ENCODE data around the gene ESAM. TPM values are rescaled to one million over a fixed set of nuclear protein-coding genes. Genes with fewer than 3 reads are reported as not detected.

ESAM gene
- total RNA-seq, 1 donor from 2014 or later: 490 TPM

DNA sequence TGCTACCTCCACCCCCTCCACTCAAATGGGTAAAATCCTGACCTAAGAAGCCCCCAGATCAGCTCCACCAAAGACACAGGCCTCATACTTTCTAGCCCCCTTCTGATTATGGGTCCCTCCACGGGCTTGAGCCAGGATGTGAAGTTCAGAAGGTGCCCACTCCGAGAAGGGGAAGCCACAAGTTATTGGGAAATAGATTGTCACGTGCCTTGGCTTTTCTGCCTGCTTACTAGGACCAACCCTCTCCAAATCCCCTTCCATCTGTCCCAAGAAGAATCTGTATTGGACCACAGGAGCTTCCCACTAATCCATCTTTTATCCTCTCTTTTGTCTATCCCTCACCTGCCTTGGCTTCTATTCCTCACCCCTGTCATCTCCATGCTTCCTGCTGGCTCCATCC, 25.4 kb downstream of the ESAM start:
- Mint-ChIP-seq H3K9me3 (ENCODE audit: unreplicated experiment) (no peaks in the 10 kb centered on the region), H3K4me3 (ENCODE audit: unreplicated experiment) (peak overlapping the region; percentile 1), H3K27ac (ENCODE audit: unreplicated experiment) (no peak overlapping the region), H3K4me1 (ENCODE audit: unreplicated experiment) (peaks cover 40% of the 10 kb centered on the region), H3K36me3 (ENCODE audit: low read depth, unreplicated experiment) (peaks cover 6% of the 10 kb centered on the region), H3K27me3 (ENCODE audit: unreplicated experiment) (peaks cover 15% of the 10 kb centered on the region)
- TF ChIP-seq, protein P1, sequence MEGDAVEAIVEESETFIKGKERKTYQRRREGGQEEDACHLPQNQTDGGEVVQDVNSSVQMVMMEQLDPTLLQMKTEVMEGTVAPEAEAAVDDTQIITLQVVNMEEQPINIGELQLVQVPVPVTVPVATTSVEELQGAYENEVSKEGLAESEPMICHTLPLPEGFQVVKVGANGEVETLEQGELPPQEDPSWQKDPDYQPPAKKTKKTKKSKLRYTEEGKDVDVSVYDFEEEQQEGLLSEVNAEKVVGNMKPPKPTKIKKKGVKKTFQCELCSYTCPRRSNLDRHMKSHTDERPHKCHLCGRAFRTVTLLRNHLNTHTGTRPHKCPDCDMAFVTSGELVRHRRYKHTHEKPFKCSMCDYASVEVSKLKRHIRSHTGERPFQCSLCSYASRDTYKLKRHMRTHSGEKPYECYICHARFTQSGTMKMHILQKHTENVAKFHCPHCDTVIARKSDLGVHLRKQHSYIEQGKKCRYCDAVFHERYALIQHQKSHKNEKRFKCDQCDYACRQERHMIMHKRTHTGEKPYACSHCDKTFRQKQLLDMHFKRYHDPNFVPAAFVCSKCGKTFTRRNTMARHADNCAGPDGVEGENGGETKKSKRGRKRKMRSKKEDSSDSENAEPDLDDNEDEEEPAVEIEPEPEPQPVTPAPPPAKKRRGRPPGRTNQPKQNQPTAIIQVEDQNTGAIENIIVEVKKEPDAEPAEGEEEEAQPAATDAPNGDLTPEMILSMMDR (IDR thresholded peaks at IDR 0.05; ENCODE audit: unreplicated experiment): no peak
- no peak for DNase-seq (ENCODE audit: low spot score)

DNA sequence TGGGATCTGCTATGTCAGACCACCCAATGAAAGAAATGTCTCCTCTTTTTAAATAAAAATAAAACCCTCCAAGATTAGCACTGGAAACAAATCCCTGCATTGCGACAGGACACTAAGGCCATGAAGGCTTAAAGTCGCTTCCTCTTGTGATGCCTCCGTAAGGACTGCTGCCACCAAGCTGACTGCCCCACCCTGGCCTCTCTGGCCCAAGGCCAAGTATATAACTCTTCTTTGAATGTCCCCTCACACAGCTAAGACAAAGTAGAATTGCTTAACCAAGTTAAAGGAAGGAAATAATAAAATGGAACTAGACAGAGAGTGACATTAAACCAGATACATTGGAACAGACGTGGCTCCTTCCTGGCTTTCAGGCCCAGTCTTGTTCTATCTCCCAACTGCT, 29.9 kb downstream of the ESAM start:
- no peaks in the 10 kb centered on the region for H3K9me3 Mint-ChIP-seq (ENCODE audit: unreplicated experiment)
- DNase-seq (ENCODE audit: low spot score): no peak
- H3K4me3 Mint-ChIP-seq (ENCODE audit: unreplicated experiment): no peak overlapping the region
- H3K27me3 Mint-ChIP-seq (ENCODE audit: unreplicated experiment): peaks cover 4% of the 10 kb centered on the region
- no peak overlapping the region for H3K27ac Mint-ChIP-seq (ENCODE audit: unreplicated experiment)
- H3K4me1 Mint-ChIP-seq (ENCODE audit: unreplicated experiment): peaks cover 13% of the 10 kb centered on the region
- H3K36me3 Mint-ChIP-seq (ENCODE audit: low read depth, unreplicated experiment): no peaks in the 10 kb centered on the region
- TF ChIP-seq, protein P1 (IDR thresholded peaks at IDR 0.05; ENCODE audit: unreplicated experiment): no peak

DNA sequence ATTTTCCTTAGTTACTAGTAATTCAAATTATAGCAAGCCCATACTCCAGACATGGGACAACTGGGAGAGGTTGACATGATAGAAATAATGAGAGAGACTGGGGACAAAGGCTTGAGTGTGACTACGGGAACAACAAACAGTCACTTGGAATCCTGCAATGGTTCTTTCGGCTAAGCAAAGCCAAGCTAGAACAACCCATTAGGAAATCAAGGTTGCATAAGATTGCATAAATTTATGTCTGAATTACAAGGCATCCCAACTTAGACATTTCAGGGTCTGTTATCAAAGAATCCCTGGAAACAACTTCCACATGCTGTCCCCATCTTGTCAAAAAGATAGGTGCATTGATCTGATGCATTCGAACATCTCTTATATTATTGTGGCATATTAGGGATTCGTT, 32.5 kb downstream of the ESAM start:
- no peak overlapping the region for H3K27ac Mint-ChIP-seq (ENCODE audit: unreplicated experiment)

DNA sequence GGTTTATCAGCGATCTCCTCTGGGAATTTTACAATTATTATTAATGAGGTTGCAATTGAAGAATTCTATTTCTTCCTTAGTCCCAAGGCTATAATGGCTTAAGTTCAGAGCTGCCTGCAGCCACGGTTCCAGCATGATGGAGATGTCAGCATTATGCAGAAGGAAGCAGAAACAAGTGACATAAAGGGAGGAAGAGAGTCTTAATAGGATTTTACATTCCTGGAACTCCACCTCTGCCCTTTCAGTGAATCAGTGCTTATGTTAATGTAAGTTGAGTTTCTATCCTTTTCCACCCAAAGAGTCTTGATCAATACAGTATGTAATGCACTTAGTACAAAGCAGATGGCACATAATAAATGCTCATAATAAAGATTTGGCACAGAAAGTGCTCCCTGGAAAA, 34.0 kb downstream of the ESAM start:
- Mint-ChIP-seq H3K4me3 (ENCODE audit: unreplicated experiment) (no peak overlapping the region), H3K27me3 (ENCODE audit: unreplicated experiment) (peaks cover 10% of the 10 kb centered on the region), H3K9me3 (ENCODE audit: unreplicated experiment) (no peaks in the 10 kb centered on the region), H3K27ac (ENCODE audit: unreplicated experiment) (no peak overlapping the region), H3K36me3 (ENCODE audit: low read depth, unreplicated experiment) (peaks cover 4% of the 10 kb centered on the region), H3K4me1 (ENCODE audit: unreplicated experiment) (peaks cover 28% of the 10 kb centered on the region)
- DNase-seq (ENCODE audit: low spot score): no peak
- TF ChIP-seq, protein P1 (IDR thresholded peaks at IDR 0.05; ENCODE audit: unreplicated experiment): no peak

More for the DNA sequence above, 32.5 kb downstream of the ESAM start:
- peaks cover 4% of the 10 kb centered on the region for H3K36me3 Mint-ChIP-seq (ENCODE audit: low read depth, unreplicated experiment)
- peaks cover 9% of the 10 kb centered on the region for H3K27me3 Mint-ChIP-seq (ENCODE audit: unreplicated experiment)
- no peak overlapping the region for H3K4me3 Mint-ChIP-seq (ENCODE audit: unreplicated experiment)
- no peaks in the 10 kb centered on the region for H3K9me3 Mint-ChIP-seq (ENCODE audit: unreplicated experiment)
- TF ChIP-seq, protein P1 (IDR thresholded peaks at IDR 0.05; ENCODE audit: unreplicated experiment): no peak
- peaks cover 21% of the 10 kb centered on the region for H3K4me1 Mint-ChIP-seq (ENCODE audit: unreplicated experiment)
- no peak for DNase-seq (ENCODE audit: low spot score)

DNA sequence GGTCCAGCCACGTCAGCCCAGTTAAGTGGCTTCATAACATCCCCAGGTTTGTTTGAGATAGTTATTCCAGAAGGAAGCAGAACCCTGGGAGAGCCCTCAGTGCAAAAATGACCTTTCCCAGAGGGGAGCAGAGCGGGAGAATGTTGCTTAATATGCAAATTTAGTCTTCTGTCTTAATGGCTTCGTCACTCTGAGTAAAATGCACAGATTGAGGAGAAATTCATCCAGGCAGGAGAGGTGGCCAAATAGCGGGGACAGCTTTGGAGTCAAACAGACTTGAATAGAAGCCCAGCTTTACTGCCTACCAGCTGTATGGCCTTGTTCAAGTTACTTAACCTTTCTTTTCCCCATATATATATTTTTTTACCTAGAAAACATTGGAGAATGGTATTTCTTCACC, 34.6 kb downstream of the ESAM start:
- no peak overlapping the region for H3K4me3 Mint-ChIP-seq (ENCODE audit: unreplicated experiment)

More for the DNA sequence above, 34.6 kb downstream of the ESAM start:
- peaks cover 13% of the 10 kb centered on the region for H3K27me3 Mint-ChIP-seq (ENCODE audit: unreplicated experiment)
- TF ChIP-seq, protein P1 (IDR thresholded peaks at IDR 0.05; ENCODE audit: unreplicated experiment): no peak
- no peak for DNase-seq (ENCODE audit: low spot score)
- no peaks in the 10 kb centered on the region for H3K9me3 Mint-ChIP-seq (ENCODE audit: unreplicated experiment)
- H3K4me1 Mint-ChIP-seq (ENCODE audit: unreplicated experiment): peaks cover 32% of the 10 kb centered on the region
- peaks cover 4% of the 10 kb centered on the region for H3K36me3 Mint-ChIP-seq (ENCODE audit: low read depth, unreplicated experiment)
- no peak overlapping the region for H3K27ac Mint-ChIP-seq (ENCODE audit: unreplicated experiment)
